Activated gamma-delta T cell (primary cell): ENCODE results near the gene CFAP46.
"Not testable (repeated sequence)": the region's sequence is repeated elsewhere in the genome, so short reads cannot be mapped to it uniquely, and the experiment has no call there.

Experiments
- DNase-seq: peaks from one replicate; lab custom pipeline; 2025; lab: John Stamatoyannopoulos, UW

The CFAP46 gene

DNA sequence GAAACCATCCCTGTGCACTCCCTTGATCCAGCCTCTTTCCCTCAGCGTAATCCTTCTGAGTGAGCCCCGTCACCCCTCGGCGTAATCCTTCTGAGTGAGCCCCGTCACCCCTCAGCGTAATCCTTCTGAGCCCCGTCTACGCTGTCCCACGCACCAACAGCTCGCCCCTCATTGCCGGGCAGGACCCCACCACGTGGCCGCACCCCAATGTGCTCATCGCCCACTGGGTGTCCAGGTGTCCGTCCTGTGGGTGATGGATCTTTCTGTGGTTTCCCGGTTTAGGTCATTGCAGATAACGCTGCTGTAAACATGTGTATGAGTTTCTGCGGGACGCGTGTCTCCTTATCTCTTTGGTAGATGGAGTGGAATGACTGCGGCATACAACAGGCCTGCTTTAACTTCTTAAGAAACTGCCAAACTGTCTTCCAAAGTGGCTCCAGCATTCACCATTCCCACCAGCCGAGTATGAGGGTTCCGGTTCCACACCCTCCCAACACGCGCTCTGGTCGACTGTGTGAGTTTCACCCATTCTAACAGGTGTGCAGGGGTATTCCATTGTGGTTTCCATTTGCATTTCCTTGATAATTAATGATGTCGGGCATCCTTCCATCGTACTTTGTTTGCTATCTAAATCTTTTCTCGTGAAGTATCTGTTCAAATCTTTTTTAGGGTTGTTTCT lies 114.4 kb downstream of the CFAP46 start:
- DNase-seq = no peak

DNA sequence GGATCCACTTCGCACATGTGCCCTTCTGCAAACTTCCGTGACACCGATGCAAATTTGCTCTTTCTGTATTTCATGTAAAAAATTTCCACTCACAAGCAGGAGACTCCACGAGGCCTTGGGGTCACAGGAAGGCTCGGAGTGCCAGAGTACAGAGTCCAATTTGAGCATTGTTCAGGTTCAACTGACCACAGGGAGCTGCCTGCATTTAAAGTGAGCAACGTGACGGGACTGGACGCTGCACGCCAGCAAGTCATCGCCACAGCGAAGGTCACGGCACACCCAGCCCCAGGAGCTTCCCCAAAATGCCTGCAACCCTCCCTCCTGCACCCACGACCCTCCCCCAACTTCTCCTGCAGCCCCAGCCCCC lies 115.0 kb downstream of the CFAP46 start:
- DNase-seq = no peak

DNA sequence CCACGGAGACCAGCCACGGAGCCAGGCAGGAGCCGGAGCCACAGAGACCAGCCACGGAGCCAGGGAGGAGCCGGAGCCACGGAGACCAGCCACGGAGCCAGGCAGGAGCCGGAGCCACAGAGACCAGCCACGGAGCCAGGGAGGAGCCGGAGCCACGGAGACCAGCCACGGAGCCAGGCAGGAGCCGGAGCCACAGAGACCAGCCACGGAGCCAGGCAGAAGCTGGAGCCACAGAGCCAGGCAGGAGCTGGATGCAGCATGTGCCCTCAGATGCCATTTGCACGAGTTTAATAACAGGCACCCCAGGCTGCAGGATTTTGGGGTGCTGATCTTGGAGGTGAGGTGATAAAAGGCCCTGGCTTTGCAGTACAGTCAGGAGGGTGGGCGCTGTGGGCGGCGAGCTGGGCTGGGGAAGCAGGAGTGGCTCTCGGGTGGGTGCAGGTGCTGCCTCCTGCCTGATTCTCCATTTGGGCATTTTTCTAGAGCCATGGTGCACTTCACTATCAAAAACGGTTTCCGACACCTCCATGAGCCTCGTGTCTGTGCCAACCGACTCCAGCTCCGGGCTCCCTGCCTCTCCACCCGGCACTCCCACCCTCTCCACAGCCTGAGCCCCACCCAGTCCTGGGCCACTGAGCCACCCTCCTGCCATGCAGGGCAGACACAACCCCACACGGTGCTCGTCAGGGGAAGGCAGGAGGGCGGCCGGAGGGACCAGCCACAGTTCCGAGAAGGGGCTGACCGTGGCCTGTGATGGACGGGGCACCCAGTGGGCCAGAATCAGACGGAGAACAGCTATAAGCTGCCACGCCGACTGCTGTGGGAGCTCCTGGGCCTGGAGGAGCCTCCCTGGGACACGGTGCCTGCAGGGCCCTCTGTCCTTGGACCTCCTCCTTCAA lies 115.6 kb downstream of the CFAP46 start:
- DNase-seq = no peak

DNA sequence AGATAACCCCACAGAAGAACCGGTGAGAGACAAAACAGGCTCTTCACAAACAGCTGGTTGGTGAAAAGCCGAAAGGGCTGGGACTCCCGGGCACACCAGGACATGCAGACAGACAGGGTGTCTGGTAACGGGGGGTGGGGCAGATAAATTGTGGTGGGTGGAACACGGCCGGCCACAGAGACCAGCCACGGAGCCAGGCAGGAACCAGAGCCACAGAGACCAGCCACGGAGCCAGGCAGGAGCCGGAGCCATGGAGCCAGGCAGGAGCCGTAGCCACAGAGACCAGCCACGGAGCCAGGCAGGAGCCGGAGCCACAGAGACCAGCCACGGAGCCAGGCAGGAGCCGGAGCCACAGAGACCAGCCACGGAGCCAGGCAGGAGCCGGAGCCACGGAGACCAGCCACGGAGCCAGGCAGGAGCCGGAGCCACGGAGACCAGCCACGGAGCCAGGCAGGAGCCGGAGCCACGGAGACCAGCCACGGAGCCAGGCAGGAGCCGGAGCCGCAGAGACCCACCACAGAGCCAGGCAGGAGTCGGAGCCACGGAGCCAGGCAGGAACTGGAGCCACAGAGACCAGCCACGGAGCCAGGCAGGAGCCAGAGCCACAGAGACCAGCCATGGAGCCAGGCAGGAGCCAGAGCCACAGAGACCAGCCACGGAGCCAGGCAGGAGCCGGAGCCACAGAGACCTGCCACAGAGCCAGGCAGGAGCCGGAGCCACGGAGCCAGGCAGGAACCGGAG lies 116.4 kb downstream of the CFAP46 start:
- not testable (repeated sequence) for DNase-seq

DNA sequence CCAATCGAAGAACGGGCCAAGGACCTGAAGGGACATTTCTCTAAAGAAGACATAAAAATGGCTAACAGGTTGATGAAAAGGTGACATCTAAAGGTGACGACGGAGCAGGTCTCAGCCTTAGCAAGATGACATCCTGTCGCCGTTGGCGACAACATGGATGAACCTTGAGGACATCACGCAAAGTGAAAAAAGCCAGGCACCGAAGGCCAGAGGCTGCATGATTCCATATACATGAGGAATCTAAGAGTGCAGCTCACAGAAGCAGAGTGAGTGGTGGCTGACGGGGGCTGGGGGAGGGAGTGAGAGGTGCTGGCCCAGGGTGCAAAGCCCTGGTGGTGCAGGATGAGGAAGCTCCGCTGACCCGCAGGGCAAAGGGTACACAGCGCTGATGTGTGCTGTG lies 122.3 kb downstream of the CFAP46 start:
- no peak for DNase-seq

DNA sequence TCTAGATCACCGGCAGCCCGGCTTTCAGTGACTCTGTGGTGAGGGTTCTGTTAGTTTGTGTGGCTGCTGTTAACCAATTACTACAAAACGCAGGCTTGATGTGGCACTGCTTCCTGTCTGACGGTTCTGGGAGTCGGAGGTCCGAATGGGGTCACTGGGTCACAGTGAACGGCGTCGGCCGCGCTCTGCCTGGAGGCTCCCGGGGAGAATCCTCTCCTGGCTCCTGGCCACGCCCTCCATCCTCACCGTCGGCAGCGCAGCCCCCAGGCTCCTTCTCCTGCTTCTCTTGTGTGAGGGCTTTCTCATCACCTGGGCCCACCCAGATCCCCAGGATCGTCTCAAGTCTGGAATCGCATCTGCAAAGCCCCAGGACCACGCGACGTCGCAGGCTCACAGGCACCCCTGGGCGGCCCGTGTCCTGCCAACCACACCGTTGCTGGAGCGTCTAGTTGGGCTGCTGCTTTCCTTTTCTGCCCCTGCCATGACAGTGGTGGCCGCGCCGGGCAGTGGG lies 124.6 kb downstream of the CFAP46 start:
- DNase-seq = no peak

DNA sequence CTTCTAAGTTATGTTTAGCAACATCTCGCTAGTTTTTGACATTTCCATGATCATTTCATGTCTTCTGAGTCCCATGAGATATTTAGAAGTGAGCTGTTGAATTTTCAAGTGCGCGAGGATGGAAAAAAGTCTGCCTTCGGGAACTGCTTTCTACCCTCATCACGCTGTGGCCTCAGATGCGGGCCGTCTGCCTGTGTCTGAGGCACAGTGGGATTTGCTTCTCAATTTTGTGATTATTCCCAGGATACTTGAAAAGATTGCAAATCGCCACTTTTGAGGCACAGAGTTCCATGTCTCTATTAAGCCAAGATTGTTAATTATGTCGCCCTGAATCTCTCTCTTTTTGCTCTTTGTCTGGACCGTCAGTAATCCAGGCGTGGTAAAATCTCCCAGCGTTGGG lies 125.7 kb downstream of the CFAP46 start:
- DNase-seq = no peak

DNA sequence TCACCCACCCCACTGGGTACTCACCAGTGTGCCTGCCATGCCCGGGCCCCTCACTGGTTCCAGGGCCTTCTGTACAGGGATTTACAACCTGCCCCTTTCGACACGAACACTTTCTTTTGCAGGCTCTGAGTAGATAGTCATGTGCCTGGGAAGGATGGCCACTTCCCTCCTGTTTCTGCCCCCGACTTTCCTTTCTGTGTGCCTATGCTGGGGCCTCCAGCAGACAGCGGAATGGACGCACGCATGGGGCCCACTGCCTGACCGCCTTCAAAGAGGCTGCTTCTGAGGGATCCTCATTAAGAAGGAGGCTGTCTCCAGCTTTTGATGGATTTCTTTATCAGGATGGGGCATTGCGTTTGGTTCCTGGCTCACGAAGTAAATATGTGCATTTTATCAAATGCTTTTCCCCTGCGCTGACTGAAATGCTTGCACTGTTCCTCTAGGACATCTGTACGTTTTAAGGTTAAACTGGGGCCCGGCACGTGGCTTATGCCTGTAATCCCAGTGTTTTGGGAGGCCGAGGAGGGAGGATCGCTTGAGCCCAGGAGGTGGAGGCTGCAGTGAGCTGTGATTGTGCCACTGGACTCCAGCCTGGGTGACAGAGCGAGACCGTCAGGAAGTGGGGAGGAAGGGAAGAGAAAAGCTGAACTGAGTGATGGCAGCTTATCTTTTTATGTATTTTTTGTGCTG lies 127.1 kb downstream of the CFAP46 start:
- no peak for DNase-seq

DNA sequence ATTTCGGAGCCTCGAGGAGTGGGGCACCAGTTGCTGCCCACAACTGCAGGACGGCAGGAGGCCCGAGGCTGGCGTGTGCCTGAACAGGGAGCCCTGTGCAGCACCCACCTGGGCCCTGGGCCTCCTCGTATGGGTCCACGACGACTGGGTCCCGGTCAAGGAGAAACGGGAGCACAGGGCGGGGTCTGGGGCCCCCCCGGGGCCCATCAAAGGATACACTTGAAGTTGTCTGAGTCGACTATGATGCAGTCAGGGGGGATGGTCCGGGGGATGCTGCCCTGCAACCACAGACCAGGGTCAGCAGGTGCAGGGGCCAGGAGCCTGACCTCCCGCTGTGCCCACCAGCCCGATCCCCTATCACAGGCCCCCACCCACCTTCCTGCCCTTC lies 127.9 kb downstream of the CFAP46 start:
- no peak for DNase-seq

DNA sequence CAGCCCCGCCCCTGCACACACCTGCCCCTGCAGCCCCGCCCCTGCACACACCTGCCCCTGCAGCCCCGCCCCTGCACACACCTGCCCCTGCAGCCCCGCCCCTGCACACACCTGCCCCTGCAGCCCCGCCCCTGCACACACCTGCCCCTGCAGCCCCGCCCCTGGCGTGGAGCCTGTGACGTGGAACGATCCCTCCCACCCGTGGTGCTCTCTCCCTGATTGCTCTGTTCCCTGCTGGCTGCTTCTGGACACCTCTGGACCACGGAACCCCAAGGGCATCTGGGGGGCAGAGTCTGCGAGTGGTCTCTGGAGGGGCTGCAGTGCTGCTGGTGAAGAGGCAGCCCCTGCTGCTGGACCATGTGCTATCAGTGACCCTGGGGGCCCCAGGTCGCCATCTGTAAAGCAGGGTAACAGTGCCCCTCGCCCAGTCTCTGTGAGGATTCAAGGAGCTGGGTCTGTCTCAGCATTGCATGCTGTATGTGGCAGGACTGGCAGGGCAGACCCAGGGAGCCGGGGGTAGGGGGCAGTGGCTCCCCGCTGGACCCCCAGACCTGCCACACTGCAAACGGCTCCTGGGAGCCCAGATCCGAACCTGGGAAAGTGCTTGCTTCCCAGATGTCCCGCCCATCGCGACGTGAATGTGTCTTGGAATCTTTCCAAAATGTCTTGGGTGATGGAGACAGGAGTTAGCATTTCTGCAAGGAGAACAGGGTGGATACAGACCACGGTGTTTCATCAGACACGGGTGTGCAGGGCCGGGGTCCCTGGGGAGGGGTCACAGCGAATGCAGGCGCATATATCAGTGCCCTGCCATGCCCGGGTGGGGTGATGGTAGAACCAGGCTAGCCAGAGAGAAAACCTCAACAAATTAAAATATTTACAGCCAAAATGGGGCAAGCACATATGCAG lies 128.6 kb downstream of the CFAP46 start:
- DNase-seq = no peak

DNA sequence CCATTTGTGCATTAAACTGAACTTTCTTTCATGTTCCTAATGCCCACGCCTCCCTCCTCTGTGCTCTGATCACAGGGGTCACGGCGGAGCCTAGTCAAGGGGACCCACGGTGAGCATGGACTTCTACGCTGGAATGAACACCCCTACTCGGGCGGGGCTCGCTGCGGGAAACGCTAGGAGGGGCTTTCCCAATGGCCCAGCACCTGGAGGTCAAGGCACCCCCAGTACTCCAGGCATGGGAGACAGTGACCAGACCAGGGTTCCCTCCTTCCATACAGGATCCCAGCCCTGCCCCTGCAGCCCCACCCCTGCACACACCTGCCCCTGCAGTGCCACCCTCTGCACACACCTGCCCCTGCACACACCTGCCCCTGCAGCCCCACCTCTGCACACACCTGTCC lies 129.4 kb downstream of the CFAP46 start:
- DNase-seq = no peak

DNA sequence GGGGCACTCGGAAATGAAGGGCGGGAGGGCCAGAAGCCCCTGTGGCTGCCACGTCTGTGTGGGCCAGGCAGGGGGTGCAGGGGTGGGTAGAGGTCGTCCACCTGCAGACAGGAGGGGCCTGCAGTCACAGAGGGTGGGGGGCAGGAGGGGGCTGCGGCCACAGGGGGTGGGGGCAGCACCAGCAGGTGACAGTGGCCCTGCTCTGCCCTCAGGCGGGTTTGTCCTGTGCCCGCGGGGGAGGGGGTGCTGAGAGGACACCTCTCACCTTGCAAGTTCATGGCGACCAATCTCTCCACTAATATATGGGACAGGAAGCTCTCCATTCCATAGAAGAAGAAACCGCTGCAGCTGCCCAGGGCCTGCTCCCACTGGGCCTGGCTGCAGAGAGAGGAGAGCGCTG lies 129.8 kb downstream of the CFAP46 start:
- DNase-seq = no peak

DNA sequence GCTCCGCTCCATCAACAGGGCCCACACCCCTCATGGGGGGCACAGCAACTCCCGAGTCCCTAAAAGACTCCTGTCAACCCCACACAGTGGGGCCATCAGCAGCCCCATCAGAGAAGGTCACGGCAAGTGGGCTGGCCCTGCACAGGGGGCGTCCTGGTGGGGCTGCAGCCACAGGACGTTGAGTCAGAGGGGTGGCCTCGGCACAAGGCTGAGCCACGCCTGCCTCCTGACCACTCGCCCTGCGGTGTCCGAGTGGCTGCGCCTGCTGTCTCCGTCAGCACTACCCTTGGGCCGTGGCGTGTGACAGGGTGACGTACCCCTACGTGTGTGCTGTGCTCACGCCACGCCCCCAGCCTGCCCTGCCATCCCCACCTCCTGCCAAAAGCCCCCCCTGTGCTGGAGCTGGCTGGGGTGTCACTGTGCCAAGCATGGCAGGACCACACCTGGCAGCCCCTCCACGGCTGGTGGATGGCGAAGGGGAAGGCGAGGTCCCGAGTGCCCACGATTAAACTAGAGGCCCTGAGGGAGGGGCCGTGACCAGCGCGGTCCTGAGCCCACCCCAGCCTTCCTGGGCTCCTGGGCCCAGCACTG lies 130.4 kb downstream of the CFAP46 start:
- DNase-seq = no peak

DNA sequence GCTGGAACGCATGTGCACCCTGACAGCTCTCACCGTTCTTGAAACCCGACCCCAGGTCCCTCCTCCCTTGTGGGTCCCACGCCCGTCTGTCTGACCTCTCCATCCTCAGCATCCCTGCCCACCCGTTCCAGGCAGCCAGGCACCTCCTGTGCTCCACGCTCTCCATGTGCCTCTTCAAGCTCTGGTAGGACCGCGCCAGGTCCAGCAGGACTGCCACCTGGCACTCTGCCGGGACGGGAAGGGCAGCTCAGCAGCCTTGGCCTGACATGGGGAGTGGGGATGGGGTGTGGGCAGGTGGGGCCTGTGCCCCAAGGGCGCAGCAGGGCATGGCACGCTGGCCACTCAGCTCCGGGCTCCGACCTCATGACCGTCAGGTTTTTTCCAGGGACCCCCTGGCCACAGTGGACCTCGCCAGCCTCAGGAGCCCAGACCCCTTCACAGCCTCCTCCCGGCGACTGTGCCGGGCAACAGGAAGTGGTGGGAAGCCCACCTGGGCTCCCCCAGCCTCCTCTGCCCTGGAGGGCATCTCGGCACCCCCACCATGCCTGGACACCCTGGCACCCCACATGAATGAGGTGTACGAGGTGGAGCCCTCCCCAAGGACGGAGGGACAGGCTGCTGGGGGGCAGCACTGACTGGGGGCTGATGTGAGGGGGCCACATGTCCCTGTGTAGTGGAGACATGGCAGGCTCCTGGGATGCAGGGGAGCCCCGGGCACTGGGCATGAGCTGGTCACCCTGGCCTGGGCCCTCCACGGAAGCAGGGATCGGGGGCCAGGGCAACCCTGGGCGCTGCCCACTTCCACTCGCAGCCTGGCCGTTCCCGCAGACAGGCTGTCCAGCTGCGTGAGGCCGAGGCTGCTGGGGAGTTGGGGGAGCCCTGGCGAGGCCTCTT lies 131.3 kb downstream of the CFAP46 start:
- no peak for DNase-seq

DNA sequence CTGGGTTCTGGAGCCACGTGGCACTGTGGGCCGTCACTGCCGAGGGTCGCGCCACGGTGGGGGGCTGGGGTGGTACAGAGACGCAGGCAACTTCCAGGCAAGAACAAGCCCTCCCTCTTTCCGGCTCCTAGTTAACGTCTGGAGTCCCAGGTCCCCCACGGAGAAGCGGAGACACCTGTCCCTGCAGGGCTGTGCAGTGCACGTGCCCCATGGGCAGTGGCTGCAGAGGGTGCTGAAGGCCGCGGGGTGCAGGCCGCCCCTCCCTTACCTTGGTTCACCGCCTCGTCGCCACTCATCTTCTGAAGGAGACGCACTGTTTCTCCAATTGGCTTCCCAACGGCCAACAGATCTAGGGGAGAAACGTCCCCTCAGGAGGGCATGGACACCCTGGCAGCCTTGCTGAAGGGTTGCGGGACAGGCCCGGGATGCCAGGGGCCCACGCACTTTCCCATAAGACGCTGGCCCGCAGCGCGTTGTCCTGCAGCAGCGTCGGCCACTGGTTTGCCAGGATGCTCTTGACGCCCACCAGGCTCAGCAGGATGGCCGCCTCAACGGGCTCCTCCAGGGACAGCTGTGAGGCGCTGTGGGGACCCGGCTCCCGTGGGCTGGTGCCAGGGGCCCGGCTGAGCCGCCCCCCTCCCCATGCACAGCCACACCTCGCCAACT lies 132.1 kb downstream of the CFAP46 start:
- no peak for DNase-seq

DNA sequence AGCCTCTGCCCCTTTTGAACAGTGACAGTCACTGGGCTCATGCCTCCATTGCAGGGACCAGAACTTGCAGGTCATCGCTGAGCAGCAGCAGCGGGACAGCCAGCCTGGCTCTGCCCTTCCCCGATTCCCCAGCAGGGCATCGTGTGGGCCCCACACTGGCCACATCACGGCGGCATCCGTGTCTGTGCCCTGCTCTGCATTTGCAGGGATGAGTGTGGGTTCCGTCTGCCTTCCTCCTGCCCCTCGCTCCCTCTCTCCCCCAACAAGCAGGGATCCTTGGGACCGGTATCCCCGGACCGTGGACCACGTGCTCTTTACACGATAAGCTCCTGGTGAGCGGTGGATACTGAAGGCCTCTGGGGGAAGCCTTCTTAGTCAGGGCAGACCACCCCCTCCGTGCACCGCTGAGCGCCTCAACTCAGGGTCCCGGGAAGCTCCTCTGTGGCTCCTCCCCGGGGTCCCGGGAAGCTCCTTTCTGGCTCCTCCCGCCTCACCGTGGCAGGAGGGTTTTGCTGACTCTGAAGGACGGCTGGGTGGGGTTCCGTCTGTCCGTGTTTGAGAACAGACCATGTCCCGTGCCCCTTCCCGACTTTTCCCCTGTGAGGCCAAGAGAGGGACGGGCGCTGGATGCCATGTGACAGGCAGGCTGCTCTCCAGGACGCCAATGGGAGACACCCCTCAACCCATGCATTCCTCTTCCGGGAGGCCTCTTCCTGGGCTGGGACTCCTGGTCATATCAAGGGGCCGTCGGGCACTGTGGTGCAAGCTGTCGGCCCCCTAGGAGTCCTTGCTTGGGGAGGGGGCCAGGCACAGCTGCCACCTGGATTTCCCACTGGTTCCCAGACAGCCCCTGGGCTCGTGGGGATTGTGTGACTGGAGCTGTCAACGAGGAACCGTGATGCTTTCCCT lies 132.9 kb downstream of the CFAP46 start:
- DNase-seq = no peak

DNA sequence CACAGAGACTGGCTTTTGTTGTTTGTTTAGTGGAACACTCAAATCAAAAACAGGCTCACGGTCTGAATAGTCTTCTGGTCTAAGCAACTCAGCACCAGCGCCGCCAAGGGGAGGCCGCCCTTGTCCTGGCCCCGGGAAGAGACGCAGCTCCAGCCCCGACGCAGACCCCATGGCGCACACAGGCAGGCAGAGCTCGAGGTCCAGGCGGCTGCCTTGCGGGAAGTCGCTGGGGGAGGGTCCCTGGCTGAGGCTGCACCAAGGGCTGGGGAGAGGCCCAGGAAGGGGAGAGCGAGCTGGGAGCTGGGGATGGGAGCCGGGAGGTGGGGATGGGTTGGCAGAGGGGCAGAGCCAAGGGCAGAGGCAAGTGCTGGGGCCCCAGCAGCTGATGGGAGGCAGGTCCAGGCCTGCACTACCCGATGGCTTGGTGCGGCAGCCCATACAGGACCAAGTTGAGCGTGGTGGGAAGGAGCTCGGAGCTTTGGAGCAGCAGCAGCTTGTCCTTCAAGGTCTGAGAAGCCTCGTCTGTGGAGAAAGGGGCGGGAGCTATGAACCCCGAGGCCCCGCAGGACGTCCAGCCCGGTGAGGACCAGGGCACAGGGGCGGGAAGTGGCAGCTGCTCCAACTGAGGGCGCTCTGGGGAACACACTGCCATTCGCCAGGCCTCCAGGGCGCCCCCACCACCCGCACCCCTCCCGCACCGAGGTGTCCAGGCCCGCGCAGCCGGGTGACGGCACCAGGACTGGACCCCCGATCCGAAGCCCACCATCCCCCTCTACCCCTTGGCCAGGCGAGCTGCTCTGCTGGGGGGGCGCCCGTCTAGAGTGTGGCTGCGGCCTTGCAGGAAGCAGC lies 133.8 kb downstream of the CFAP46 start:
- no peak for DNase-seq
